ENCODE measurements around the gene ATP13A2. TPM values are rescaled to one million over a fixed set of nuclear protein-coding genes. Genes with fewer than 3 reads are reported as not detected.

The ATP13A2 gene
- total RNA-seq, 1 donor from 2014 or later: 18.8 TPM

- Mint-ChIP-seq H3K27me3 (ENCODE audit: insufficient read depth, low read depth) (no peaks in the 10 kb centered on the region), H3K4me1 (peaks cover 15% of the 10 kb centered on the region), H3K4me3 (no peak overlapping the region), H3K9me3 (no peaks in the 10 kb centered on the region), H3K36me3 (peaks cover 6% of the 10 kb centered on the region), H3K27ac (no peak overlapping the region)
- Histone ChIP-seq H3K4me2 (no peak overlapping the region), H3K27me3 (no peaks in the 10 kb centered on the region), H3F3A (ENCODE audit: low read depth) (peaks cover 8% of the 10 kb centered on the region), H3K9ac (no peak overlapping the region), H3K4me1 (no peaks in the 10 kb centered on the region), H4K20me1 (ENCODE audit: low read depth) (no peaks in the 10 kb centered on the region), H2AFZ (replicated peaks) (no peak overlapping the region), H3K79me2 (ENCODE audit: low read depth) (no peaks in the 10 kb centered on the region), H3K36me3 (no peaks in the 10 kb centered on the region), H3K9me3 (ENCODE audit: low read depth) (no peaks in the 10 kb centered on the region), H3K27ac (no peak overlapping the region), H3K4me3 (no peak overlapping the region)
- TF ChIP-seq EZH2 (IDR thresholded peaks at IDR 0.05) (no peak), EZH2phosphoT487 (IDR thresholded peaks at IDR 0.05) (no peak)
- TF ChIP-seq, protein P1, sequence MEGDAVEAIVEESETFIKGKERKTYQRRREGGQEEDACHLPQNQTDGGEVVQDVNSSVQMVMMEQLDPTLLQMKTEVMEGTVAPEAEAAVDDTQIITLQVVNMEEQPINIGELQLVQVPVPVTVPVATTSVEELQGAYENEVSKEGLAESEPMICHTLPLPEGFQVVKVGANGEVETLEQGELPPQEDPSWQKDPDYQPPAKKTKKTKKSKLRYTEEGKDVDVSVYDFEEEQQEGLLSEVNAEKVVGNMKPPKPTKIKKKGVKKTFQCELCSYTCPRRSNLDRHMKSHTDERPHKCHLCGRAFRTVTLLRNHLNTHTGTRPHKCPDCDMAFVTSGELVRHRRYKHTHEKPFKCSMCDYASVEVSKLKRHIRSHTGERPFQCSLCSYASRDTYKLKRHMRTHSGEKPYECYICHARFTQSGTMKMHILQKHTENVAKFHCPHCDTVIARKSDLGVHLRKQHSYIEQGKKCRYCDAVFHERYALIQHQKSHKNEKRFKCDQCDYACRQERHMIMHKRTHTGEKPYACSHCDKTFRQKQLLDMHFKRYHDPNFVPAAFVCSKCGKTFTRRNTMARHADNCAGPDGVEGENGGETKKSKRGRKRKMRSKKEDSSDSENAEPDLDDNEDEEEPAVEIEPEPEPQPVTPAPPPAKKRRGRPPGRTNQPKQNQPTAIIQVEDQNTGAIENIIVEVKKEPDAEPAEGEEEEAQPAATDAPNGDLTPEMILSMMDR (IDR thresholded peaks at IDR 0.05): no peak
- DNase-seq (ENCODE audit: low spot score): no peak
Measured at GRCh38 chr1:17032741-17033140, 21.0 kb upstream of the ATP13A2 start.

- H3K9ac ChIP-seq: no peak overlapping the region
- no peak overlapping the region for H2AFZ ChIP-seq (replicated peaks)
- H3F3A ChIP-seq (ENCODE audit: low read depth): peaks cover 4% of the 10 kb centered on the region
- no peaks in the 10 kb centered on the region for H3K79me2 ChIP-seq (ENCODE audit: low read depth)
- no peaks in the 10 kb centered on the region for H4K20me1 ChIP-seq (ENCODE audit: low read depth)
- H3K4me1 Mint-ChIP-seq: peaks cover 15% of the 10 kb centered on the region
- peak overlapping the region; percentile 71 for H3K27ac Mint-ChIP-seq
- peak overlapping the region; percentile 4 for H3K27ac ChIP-seq
- no peaks in the 10 kb centered on the region for H3K27me3 ChIP-seq
- H3K9me3 Mint-ChIP-seq: no peaks in the 10 kb centered on the region
- no peak for DNase-seq (ENCODE audit: low spot score)
- no peak overlapping the region for H3K4me2 ChIP-seq
- H3K4me3 ChIP-seq: no peak overlapping the region
- H3K27me3 Mint-ChIP-seq (ENCODE audit: insufficient read depth, low read depth): no peaks in the 10 kb centered on the region
- no peaks in the 10 kb centered on the region for H3K36me3 ChIP-seq
- no peak overlapping the region for H3K4me3 Mint-ChIP-seq
- TF ChIP-seq EZH2phosphoT487 (IDR thresholded peaks at IDR 0.05) (no peak), EZH2 (IDR thresholded peaks at IDR 0.05) (no peak)
- TF ChIP-seq, protein P1 (IDR thresholded peaks at IDR 0.05): no peak
- peaks cover 13% of the 10 kb centered on the region for H3K36me3 Mint-ChIP-seq
- H3K4me1 ChIP-seq: no peaks in the 10 kb centered on the region
- H3K9me3 ChIP-seq (ENCODE audit: low read depth): no peaks in the 10 kb centered on the region
Measured at GRCh38 chr1:17031436-17031835, 19.7 kb upstream of the ATP13A2 start.

DNA sequence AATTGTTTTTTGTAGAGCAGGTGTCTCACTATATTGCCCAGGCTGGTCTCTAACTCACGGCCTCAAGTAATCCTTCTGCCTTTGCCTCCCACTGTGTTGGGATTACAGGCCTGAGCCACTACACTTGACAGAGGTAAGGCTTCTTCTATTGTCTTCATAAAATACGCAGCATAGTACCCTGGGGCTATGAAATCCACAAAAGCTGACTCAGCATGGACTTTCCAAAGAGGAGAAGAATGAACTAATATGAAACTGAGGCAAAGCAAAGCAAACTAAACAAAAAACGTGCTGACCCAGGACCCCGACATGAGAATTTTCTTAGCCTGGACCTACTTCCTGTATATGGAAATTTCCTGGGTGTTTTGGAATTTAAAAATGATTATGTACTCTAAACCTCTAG, 18.5 kb upstream of the ATP13A2 start:
- Histone ChIP-seq H3K4me2 (no peak overlapping the region), H3F3A (ENCODE audit: low read depth) (no peaks in the 10 kb centered on the region), H3K9ac (no peak overlapping the region), H3K79me2 (ENCODE audit: low read depth) (no peaks in the 10 kb centered on the region), H3K36me3 (no peaks in the 10 kb centered on the region), H2AFZ (replicated peaks) (no peak overlapping the region), H4K20me1 (ENCODE audit: low read depth) (no peaks in the 10 kb centered on the region), H3K4me3 (no peak overlapping the region), H3K27me3 (no peaks in the 10 kb centered on the region), H3K4me1 (no peaks in the 10 kb centered on the region), H3K27ac (no peak overlapping the region), H3K9me3 (ENCODE audit: low read depth) (no peaks in the 10 kb centered on the region)
- no peaks in the 10 kb centered on the region for H3K27me3 Mint-ChIP-seq (ENCODE audit: insufficient read depth, low read depth)
- no peaks in the 10 kb centered on the region for H3K9me3 Mint-ChIP-seq
- H3K36me3 Mint-ChIP-seq: peaks cover 13% of the 10 kb centered on the region
- no peak overlapping the region for H3K4me3 Mint-ChIP-seq
- no peak overlapping the region for H3K27ac Mint-ChIP-seq
- no peak for DNase-seq (ENCODE audit: low spot score)
- peaks cover 15% of the 10 kb centered on the region for H3K4me1 Mint-ChIP-seq
- TF ChIP-seq EZH2 (IDR thresholded peaks at IDR 0.05) (no peak), EZH2phosphoT487 (IDR thresholded peaks at IDR 0.05) (no peak)
- TF ChIP-seq, protein P1 (IDR thresholded peaks at IDR 0.05): no peak

Measured in neural progenitor cell (in vitro differentiated cells).